ENCODE results near the gene GASK1A. TPM values are rescaled to one million over a fixed set of nuclear protein-coding genes. Genes with fewer than 3 reads are reported as not detected.

Gene GASK1A
- polyA plus RNA-seq, 3 donors = 2.7 to 5.6 (median 4.1) TPM

GRCh38 chr3:43006825-43007224 lies 27.7 kb downstream of the GASK1A start:
- no peak for DNase-seq (ENCODE audit: extremely low read depth in 1 of 11, low read depth in 9 of 11, low spot score in 4 of 11)

- no peak for DNase-seq (ENCODE audit: extremely low read depth in 1 of 11, low read depth in 9 of 11, low spot score in 4 of 11)
Observed at GRCh38 chr3:43009547-43009946, 30.4 kb downstream of the GASK1A start.

- no peak for DNase-seq (ENCODE audit: extremely low read depth in 1 of 11, low read depth in 9 of 11, low spot score in 4 of 11)
Observed at GRCh38 chr3:43010638-43011037, 31.5 kb downstream of the GASK1A start.

- no peak for DNase-seq (ENCODE audit: extremely low read depth in 1 of 11, low read depth in 9 of 11, low spot score in 4 of 11)
Observed at GRCh38 chr3:43011638-43012037, 32.5 kb downstream of the GASK1A start.

- no peak for DNase-seq (ENCODE audit: extremely low read depth in 1 of 11, low read depth in 9 of 11, low spot score in 4 of 11)
Observed at GRCh38 chr3:43012174-43012573, 33.1 kb downstream of the GASK1A start.

GRCh38 chr3:43013256-43013655 lies 34.1 kb downstream of the GASK1A start:
- no peak for DNase-seq (ENCODE audit: extremely low read depth in 1 of 11, low read depth in 9 of 11, low spot score in 4 of 11)

- no peak for DNase-seq (ENCODE audit: extremely low read depth in 1 of 11, low read depth in 9 of 11, low spot score in 4 of 11)
Observed at GRCh38 chr3:43013743-43014155, 34.6 kb downstream of the GASK1A start.

GRCh38 chr3:43014241-43014640 lies 35.1 kb downstream of the GASK1A start:
- DNase-seq (ENCODE audit: extremely low read depth in 1 of 11, low read depth in 9 of 11, low spot score in 4 of 11) = no peak

- DNase-seq (ENCODE audit: extremely low read depth in 1 of 11, low read depth in 9 of 11, low spot score in 4 of 11) = no peak
Observed at GRCh38 chr3:43014956-43015355, 35.8 kb downstream of the GASK1A start.

GRCh38 chr3:43015572-43015971 lies 36.5 kb downstream of the GASK1A start:
- DNase-seq (ENCODE audit: extremely low read depth in 1 of 11, low read depth in 9 of 11, low spot score in 4 of 11) = no peak

GRCh38 chr3:43015991-43016865 lies 37.1 kb downstream of the GASK1A start:
- DNase-seq (ENCODE audit: extremely low read depth in 1 of 11, low read depth in 9 of 11, low spot score in 4 of 11) = no peak

- DNase-seq (ENCODE audit: extremely low read depth in 1 of 11, low read depth in 9 of 11, low spot score in 4 of 11) = no peak
Observed at GRCh38 chr3:43017004-43017403, 37.9 kb downstream of the GASK1A start.

GRCh38 chr3:43017593-43018195 lies 38.6 kb downstream of the GASK1A start:
- no peak for DNase-seq (ENCODE audit: extremely low read depth in 1 of 11, low read depth in 9 of 11, low spot score in 4 of 11)

- DNase-seq (ENCODE audit: extremely low read depth in 1 of 11, low read depth in 9 of 11, low spot score in 4 of 11) = no peak
Observed at GRCh38 chr3:43018246-43018645, 39.1 kb downstream of the GASK1A start.

GRCh38 chr3:43019006-43019809 lies 40.1 kb downstream of the GASK1A start:
- no peak for DNase-seq (ENCODE audit: extremely low read depth in 1 of 11, low read depth in 9 of 11, low spot score in 4 of 11)

GRCh38 chr3:43019826-43020225 lies 40.7 kb downstream of the GASK1A start:
- no peak for DNase-seq (ENCODE audit: extremely low read depth in 1 of 11, low read depth in 9 of 11, low spot score in 4 of 11)

GRCh38 chr3:43021186-43021585 lies 42.1 kb downstream of the GASK1A start:
- DNase-seq (ENCODE audit: extremely low read depth in 1 of 11, low read depth in 9 of 11, low spot score in 4 of 11) = no peak

GRCh38 chr3:43022121-43022520 lies 43.0 kb downstream of the GASK1A start:
- no peak for DNase-seq (ENCODE audit: extremely low read depth in 1 of 11, low read depth in 9 of 11, low spot score in 4 of 11)

GRCh38 chr3:43023066-43023465 lies 44.0 kb downstream of the GASK1A start:
- no peak for DNase-seq (ENCODE audit: extremely low read depth in 1 of 11, low read depth in 9 of 11, low spot score in 4 of 11)

GRCh38 chr3:43023746-43024145 lies 44.6 kb downstream of the GASK1A start:
- DNase-seq (ENCODE audit: extremely low read depth in 1 of 11, low read depth in 9 of 11, low spot score in 4 of 11) = no peak

All from renal cortex interstitium (tissue), 11 donors.